Duodenal mucosa (tissue), 2 donors: ENCODE results near the gene NEK1.

Source experiments
- H3K27ac ChIP-seq: one replicate; pipeline ENCODE4 v1.7.0; 2013; ENCODE audit warnings: low read depth, low read length
- H3K27me3 ChIP-seq, 2 donors: one replicate each; pipeline ENCODE4 v1.7.0; 2013; ENCODE audit warnings: low read length in 2 of 2, control low read depth in 1 of 2; ENCODE audit not compliant: insufficient read depth in 2 of 2, control insufficient read depth in 1 of 2
- H3K36me3 ChIP-seq, 2 donors: one replicate each; pipeline ENCODE4 v1.7.0; 2013; ENCODE audit warnings: low read length in 2 of 2, control low read depth in 1 of 2; ENCODE audit not compliant: insufficient read depth in 2 of 2, control insufficient read depth in 1 of 2
- H3K4me1 ChIP-seq, 2 donors: one replicate each; pipeline ENCODE4 v1.7.0; 2013; ENCODE audit warnings: low read length in 2 of 2, control low read depth in 1 of 2; ENCODE audit not compliant: insufficient read depth in 2 of 2, control insufficient read depth in 1 of 2
- H3K4me3 ChIP-seq, 2 donors: one replicate each; pipeline ENCODE4 v1.7.0; 2013; ENCODE audit warnings: low read length in 2 of 2, low read depth in 1 of 2
- H3K9ac ChIP-seq, 2 donors: one replicate each; pipeline ENCODE4 v1.7.0; 2013; ENCODE audit warnings: low read length in 2 of 2, low read depth in 1 of 2
- H3K9me3 ChIP-seq, 2 donors: one replicate each; pipeline ENCODE4 v1.7.0; 2013; ENCODE audit warnings: low read length in 2 of 2, control low read depth in 1 of 2; ENCODE audit not compliant: control insufficient read depth in 1 of 2

The NEK1 gene

DNA sequence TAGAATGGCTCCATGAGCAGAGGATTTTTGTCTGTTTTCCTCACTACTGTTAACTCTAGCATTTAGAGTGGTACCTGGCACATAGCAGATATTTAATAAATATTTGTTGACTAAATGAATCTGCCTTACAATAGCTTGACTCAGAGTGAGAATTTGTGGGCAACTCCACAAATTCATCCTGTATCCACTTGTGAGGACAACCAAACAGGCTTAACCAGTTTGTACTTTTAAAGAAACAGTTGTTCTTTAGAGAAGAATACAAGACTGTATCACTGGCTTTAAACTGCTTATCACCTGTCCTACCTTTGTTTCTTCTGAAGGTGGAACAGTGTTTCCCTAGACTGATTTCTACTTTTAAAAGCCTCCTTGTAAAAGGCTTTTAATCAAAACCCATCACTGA lies 200.3 kb downstream of the NEK1 start:
- H3K27me3 ChIP-seq, result no peaks in the 10 kb centered on the region
- H3K9ac ChIP-seq, result no peak overlapping the region
- H3K36me3 ChIP-seq, result no peaks in the 10 kb centered on the region
- H3K9me3 ChIP-seq, result no peaks in the 10 kb centered on the region
- no peak overlapping the region for H3K27ac ChIP-seq
- H3K4me1 ChIP-seq, result peaks cover 0 to 11% of the 10 kb centered on the region in 2 donors
- H3K4me3 ChIP-seq, result no peak overlapping the region

DNA sequence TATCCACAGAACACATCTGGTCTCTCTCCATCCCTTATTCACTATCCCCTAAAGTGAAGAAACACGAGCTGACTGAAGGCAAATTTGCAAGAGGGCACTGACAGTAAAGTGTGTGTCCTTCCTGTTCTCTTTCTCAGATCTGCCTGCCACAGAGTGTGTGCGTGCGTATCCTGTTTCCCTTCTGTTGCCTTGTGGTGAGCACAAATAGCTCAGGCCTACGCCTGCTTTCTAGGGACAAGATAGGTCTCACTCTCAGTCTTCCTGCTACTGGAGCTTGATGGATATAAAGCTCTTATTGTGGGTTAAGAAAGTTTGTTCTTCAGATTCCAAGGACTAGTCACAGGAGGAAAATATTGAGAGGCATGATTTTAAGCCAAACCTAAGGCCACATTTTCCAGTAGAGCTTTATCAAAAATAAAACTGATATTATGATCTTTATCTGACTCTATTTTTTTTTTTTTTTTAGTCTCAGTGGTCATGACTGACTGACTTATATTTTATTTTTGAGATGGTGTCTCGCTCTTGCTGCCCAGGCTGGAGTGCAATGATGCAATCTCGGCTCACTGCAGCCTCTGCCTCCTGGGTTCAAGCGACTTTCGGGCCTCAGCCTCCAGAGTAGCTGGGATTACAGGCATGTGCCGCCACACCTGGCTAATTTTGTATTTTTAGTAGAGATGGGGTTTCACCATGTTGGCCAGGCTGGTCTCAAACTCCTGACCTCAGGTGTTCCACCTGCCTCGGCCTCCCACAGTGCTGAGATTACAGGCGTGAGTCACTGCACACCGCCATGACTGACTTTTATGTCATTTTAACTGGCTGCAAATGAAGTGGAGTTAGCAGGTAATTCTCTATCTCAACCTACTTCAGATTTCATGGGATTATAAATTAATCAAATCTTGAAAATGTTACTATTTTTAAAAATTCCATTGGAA lies 201.3 kb downstream of the NEK1 start:
- H3K9me3 ChIP-seq, result no peaks in the 10 kb centered on the region
- H3K36me3 ChIP-seq, result no peaks in the 10 kb centered on the region
- H3K4me1 ChIP-seq, result peaks cover 0 to 9% of the 10 kb centered on the region in 2 donors
- H3K4me3 ChIP-seq, result no peak overlapping the region
- H3K9ac ChIP-seq, result no peak overlapping the region
- H3K27me3 ChIP-seq, result no peaks in the 10 kb centered on the region
- H3K27ac ChIP-seq, result no peak overlapping the region

DNA sequence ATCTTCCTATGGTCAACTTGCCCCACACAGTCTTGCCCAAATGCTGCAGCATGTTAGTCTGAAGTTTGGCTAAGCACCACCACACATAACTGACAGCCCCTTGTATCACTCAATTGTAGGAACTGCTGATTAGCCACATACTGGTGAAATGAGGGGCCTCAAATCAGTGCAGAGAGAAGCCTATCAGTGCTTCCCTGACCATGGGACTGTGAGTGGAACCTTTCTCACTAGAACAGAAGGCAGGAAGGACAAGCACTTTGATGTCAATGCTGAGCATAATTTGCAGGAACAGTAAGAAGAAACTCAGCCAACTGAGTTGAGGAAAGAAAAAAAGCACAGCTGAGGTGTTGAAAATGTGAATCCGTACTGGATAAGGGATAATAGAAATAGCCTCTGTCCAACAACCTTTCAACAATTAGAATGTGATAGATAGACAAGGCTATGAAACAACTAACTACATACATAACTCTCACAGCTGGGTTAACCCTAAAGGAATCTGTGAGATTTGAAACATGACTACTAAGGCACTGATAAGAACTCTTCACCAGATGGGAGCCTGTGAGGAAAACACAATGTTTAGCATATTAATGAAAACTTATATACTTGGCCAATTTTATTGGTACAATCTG lies 205.1 kb downstream of the NEK1 start:
- H3K9ac ChIP-seq, result no peak overlapping the region
- no peaks in the 10 kb centered on the region for H3K27me3 ChIP-seq
- H3K9me3 ChIP-seq, result no peaks in the 10 kb centered on the region
- no peaks in the 10 kb centered on the region for H3K36me3 ChIP-seq
- H3K27ac ChIP-seq, result no peak overlapping the region
- peaks cover 0 to 6% of the 10 kb centered on the region in 2 donors for H3K4me1 ChIP-seq
- H3K4me3 ChIP-seq, result no peak overlapping the region

DNA sequence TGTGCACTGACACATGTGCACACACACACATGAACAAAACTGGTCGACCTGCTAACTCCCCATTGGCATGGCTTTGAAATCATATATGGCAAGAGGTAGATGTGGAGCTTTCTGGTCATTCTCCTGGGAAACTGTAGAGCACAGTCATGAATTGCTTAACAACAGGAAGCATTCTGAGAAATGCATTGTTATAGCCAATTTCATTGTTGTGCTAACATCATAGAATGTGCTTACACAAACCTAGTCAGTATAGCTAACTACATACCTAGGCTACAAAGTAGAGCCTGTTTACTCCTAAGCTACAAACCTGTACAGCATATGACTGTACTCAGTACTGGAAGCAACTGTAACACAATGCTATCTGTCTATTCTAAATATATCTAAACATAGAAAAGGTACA lies 207.4 kb downstream of the NEK1 start:
- Histone ChIP-seq H3K9ac (no peak overlapping the region), H3K9me3 (no peaks in the 10 kb centered on the region), H3K36me3 (no peaks in the 10 kb centered on the region), H3K27me3 (no peaks in the 10 kb centered on the region), H3K4me1 (no peaks in the 10 kb centered on the region), H3K4me3 (no peak overlapping the region), H3K27ac (no peak overlapping the region)

DNA sequence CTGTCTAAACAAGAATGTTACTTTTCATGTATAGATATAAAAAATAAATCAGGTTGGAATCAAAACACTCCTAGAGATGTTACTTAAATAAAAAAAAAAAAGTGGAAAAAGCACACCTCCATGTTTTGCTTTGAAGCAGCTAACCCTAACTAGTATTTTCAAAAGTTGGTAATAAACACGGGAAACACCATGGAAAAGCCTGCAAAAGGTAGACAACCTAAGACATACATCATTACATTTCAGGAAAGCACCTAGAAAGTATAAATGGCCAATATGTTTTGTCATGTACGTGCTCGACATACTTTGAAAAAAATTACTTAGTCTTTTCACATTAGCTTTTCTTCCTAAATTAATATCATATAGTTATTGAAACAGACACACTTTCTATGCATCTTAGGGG lies 211.6 kb downstream of the NEK1 start:
- no peaks in the 10 kb centered on the region for H3K36me3 ChIP-seq
- H3K4me3 ChIP-seq, result no peak overlapping the region
- H3K9me3 ChIP-seq, result no peaks in the 10 kb centered on the region
- H3K4me1 ChIP-seq, result no peaks in the 10 kb centered on the region
- no peak overlapping the region for H3K27ac ChIP-seq
- H3K9ac ChIP-seq, result no peak overlapping the region
- no peaks in the 10 kb centered on the region for H3K27me3 ChIP-seq

DNA sequence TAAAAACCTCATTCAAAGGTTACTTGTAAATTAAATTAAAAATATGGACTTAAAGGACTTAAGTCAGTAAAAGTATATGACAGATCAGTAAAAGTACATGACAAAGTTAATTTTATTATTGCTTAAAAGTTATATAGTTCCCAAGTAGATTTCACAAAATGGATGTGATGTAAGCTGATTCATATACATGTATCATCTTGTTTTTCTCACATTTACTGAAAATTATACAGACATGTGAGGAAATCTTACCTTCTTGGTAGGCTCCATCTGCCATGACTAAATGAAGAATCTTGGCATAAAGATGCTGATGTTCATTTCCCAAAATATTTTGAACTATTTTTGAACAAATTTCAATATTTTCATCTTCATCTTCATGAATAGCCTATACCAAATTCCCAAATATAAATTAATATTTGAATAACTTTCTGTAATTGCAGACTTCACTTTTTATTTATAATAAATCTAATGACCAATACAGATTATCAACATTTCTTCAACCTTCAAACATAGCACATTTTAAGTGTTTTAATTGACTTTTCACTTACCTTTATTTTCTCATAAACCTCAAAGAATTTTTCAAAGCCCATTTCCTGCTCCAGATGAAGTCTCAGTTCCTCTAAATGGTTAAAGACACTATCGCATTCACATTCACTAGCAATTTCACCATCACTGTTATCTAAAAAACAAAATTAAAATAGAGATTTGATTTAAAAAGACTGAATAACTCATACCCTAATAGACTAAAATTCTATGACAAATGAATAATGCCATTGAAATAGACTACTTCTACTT lies 212.2 kb downstream of the NEK1 start:
- H3K36me3 ChIP-seq, result no peaks in the 10 kb centered on the region

DNA sequence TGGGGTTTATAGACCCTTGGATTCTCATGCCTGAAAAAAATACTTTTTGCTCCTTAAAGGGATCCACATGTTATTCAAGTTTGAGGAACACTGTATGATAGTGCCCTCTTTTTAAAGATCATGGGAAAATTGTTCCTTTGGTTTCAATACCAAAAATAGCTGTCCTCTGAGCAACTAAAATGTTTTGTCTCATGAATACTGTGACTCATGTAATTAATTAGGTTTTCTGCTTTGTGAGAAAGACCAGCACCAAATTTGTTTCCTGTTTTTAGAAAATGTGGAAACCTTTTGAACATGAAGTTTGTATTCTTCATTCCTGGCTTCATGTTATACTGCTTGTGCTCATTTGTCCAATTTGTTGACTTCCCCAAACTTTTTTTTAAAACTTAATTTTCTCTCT lies 214.1 kb downstream of the NEK1 start:
- Histone ChIP-seq H3K36me3 (no peaks in the 10 kb centered on the region), H3K9me3 (no peaks in the 10 kb centered on the region), H3K9ac (no peak overlapping the region), H3K27me3 (no peaks in the 10 kb centered on the region), H3K27ac (no peak overlapping the region), H3K4me1 (no peaks in the 10 kb centered on the region), H3K4me3 (no peak overlapping the region)

More for the DNA sequence above, 212.2 kb downstream of the NEK1 start:
- Histone ChIP-seq H3K9ac (no peak overlapping the region), H3K4me3 (no peak overlapping the region), H3K4me1 (no peaks in the 10 kb centered on the region), H3K9me3 (no peaks in the 10 kb centered on the region), H3K27me3 (no peaks in the 10 kb centered on the region), H3K27ac (no peak overlapping the region)

DNA sequence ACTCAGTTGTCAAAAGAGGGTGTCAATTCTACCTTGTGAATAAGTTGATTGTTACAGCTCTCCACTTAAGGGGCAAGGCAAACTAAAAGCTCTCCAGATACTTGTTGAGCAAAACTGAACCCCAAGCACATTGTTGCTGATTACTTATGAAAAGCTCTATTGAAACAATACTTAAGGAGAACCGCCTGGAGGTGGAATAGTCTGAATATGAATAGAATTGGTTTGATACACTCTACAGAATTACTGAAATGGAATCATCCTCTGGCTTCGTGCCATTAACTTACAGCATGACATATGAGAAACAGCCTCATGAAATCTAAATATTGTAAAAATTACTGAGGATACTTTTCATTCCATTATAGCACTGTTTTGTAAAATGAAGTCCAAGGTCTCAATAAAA lies 214.6 kb downstream of the NEK1 start:
- no peaks in the 10 kb centered on the region for H3K4me1 ChIP-seq
- no peak overlapping the region for H3K27ac ChIP-seq
- no peak overlapping the region for H3K9ac ChIP-seq
- H3K9me3 ChIP-seq, result no peaks in the 10 kb centered on the region
- no peak overlapping the region for H3K4me3 ChIP-seq
- no peaks in the 10 kb centered on the region for H3K27me3 ChIP-seq
- H3K36me3 ChIP-seq, result no peaks in the 10 kb centered on the region

DNA sequence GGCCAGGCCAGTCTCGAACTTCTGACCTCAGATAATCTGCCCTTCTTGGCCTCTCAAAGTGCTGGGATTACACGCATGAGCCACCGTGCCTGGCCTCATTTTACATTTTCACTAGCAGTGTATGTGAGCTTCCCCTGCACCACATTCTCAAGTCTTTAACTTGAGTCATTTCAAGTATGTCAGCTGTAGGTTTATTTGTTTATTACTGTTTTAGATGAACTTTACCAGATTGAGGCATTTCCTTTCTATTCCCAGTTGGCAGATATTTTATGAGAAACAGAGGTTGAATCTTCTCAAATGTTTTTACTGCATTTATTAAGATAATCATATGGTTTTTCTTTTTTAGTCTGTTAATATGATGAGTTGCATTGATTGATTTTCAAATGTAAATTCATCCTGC lies 227.0 kb downstream of the NEK1 start:
- Histone ChIP-seq H3K9ac (no peak overlapping the region), H3K27ac (no peak overlapping the region), H3K27me3 (no peaks in the 10 kb centered on the region), H3K9me3 (peaks cover 0 to 5% of the 10 kb centered on the region in 2 donors), H3K36me3 (no peaks in the 10 kb centered on the region), H3K4me3 (no peak overlapping the region), H3K4me1 (no peaks in the 10 kb centered on the region)

DNA sequence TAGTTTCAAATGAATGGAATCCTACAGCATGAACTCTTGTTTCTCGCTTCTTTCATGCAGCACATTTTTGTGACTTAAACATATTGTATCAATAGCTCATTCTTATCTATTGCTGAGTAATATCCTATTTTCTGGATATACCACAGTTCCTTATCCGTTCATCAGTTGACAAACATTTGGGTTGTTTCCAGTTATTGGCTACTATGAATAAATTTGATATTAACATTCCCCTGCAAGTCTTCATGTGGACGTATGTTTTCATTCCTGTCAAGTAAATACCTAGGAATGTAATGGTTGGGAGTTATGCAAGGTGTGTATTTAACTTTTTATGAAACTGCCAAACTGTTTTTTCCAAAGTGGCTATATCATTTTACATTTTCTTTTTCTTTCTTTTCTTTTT lies 227.6 kb downstream of the NEK1 start:
- no peak overlapping the region for H3K27ac ChIP-seq
- H3K4me1 ChIP-seq, result no peaks in the 10 kb centered on the region
- H3K4me3 ChIP-seq, result no peak overlapping the region
- H3K9me3 ChIP-seq, result peaks cover 2 to 5% of the 10 kb centered on the region in 2 donors
- no peaks in the 10 kb centered on the region for H3K36me3 ChIP-seq
- no peaks in the 10 kb centered on the region for H3K27me3 ChIP-seq
- H3K9ac ChIP-seq, result no peak overlapping the region
